Kidney (tissue), 14 donors: ENCODE measurements around the gene TRIM63. TPM values are rescaled to one million over a fixed set of nuclear protein-coding genes. Genes with fewer than 3 reads are reported as not detected.
"Not testable (repeated sequence)": the region's sequence is repeated elsewhere in the genome, so short reads cannot be mapped to it uniquely, and the experiment has no call there.

ENCODE experiments used
- DNase-seq, 5 donors: peaks; one replicate each; pipeline ENCODE4 v3.0.0-alpha.2; 2013 to 2020
- FAIRE-seq: peaks from 2 replicates; lab custom pipeline; 2012; peaks lifted over from hg19 to GRCh38; lab: Jason Lieb, UNC
- H3K27ac ChIP-seq, 2 donors: one replicate each; pipeline ENCODE4 v1.7.0; 2013; ENCODE audit warnings: low read depth in 2 of 2, low read length in 2 of 2, inconsistent platforms in 1 of 2
- H3K27me3 ChIP-seq: one replicate; pipeline ENCODE4 v1.7.1; 2013; ENCODE audit warnings: low read length, inconsistent platforms; ENCODE audit not compliant: control insufficient read depth, insufficient read depth
- H3K36me3 ChIP-seq, 3 donors: one replicate each; pipeline versions ENCODE4 v1.7.0 to v1.7.1; 2013; ENCODE audit warnings: low read length in 3 of 3, control low read depth in 1 of 3, inconsistent platforms in 1 of 3; ENCODE audit not compliant: insufficient read depth in 3 of 3, control insufficient read depth in 2 of 3
- H3K4me1 ChIP-seq, 3 donors: one replicate each; pipeline versions ENCODE4 v1.7.0 to v1.7.1; 2013; ENCODE audit warnings: low read length in 3 of 3, inconsistent platforms in 1 of 3, low read depth in 1 of 3; ENCODE audit not compliant: control insufficient read depth in 2 of 3, insufficient read depth in 2 of 3
- H3K4me3 ChIP-seq, 3 donors: one replicate each; pipeline versions ENCODE4 v1.7.0 to v1.8.1; 2013; ENCODE audit warnings: low read length in 3 of 3, control low read depth in 1 of 3, inconsistent platforms in 1 of 3
- H3K9ac ChIP-seq, 3 donors: one replicate each; pipeline versions ENCODE4 v1.7.0 to v1.7.1; 2013; ENCODE audit warnings: low read length in 3 of 3, control low read depth in 1 of 3, inconsistent platforms in 1 of 3
- H3K9me3 ChIP-seq, 3 donors: one replicate each; pipeline versions ENCODE4 v1.7.0 to v1.7.1; 2013; ENCODE audit warnings: low read length in 3 of 3, control low read depth in 1 of 3, inconsistent platforms in 1 of 3; ENCODE audit not compliant: control insufficient read depth in 2 of 3, insufficient read depth in 1 of 3
- intact Hi-C: fragments of 100-400 bp; cut with DNase I; formaldehyde crosslinking; loops from one replicate; pipeline ENCODE4 v1.11.1; 2022
- polyA plus RNA-seq: library from polyadenylated mRNA; stranded (reverse); fragments of 350-450 nt; fragmentation: Illumina TruSeq; extraction: RNeasy Lipid Tissue Mini Kit (QIAGEN cat#74804); gene quantifications from one replicate; pipeline ENCODE4 v1.2.3, GENCODE V29; 2014; ENCODE audit warnings: low read depth, low replicate concordance; ENCODE audit not compliant: insufficient read depth
- total RNA-seq: library from RNA; stranded (reverse); fragmentation: NEBNext Ultra II Directional; extraction: Animal tissue kit (Norgen Biotek cat#: 25700); gene quantifications from one replicate; pipeline ENCODE4 v1.2.1, GENCODE V29; 2021
- TF ChIP-seq, protein P1 (sequence below): IDR thresholded peaks from 3 replicates; pipeline ENCODE4 v1.5.1; 2012; ENCODE audit warnings: mild to moderate bottlenecking, moderate library complexity, borderline replicate concordance; ENCODE audit not compliant: insufficient read depth; ENCODE audit errors: extremely low read depth
- donor health status: control.
- donor health status: control.
- donor health status: control.
- donor health status: control.
- donor health status: control.
- donor health status: DM: yes; HTN: yes; CAD: no.
- donor health status: Normal renal cell carcinoma (clear cell type).

The TRIM63 gene
- total and polyA plus RNA-seq, 2 donors from 2014 or later: 0.82 to 3.3 TPM

- H3K4me3 ChIP-seq: no peak overlapping the region
- TF ChIP-seq, protein P1, sequence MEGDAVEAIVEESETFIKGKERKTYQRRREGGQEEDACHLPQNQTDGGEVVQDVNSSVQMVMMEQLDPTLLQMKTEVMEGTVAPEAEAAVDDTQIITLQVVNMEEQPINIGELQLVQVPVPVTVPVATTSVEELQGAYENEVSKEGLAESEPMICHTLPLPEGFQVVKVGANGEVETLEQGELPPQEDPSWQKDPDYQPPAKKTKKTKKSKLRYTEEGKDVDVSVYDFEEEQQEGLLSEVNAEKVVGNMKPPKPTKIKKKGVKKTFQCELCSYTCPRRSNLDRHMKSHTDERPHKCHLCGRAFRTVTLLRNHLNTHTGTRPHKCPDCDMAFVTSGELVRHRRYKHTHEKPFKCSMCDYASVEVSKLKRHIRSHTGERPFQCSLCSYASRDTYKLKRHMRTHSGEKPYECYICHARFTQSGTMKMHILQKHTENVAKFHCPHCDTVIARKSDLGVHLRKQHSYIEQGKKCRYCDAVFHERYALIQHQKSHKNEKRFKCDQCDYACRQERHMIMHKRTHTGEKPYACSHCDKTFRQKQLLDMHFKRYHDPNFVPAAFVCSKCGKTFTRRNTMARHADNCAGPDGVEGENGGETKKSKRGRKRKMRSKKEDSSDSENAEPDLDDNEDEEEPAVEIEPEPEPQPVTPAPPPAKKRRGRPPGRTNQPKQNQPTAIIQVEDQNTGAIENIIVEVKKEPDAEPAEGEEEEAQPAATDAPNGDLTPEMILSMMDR: no peak
- no peak overlapping the region for H3K9ac ChIP-seq
- peak; percentile 60 to 94 (median 64) for DNase-seq
- H3K9me3 ChIP-seq: no peaks in the 10 kb centered on the region
- no peaks in the 10 kb centered on the region for H3K27me3 ChIP-seq
- FAIRE-seq: no peak
- peaks cover 0 to 8% (median 3%) of the 10 kb centered on the region in 3 donors for H3K4me1 ChIP-seq
- intact Hi-C loops: no loop called here
- no peaks in the 10 kb centered on the region for H3K36me3 ChIP-seq
- H3K27ac ChIP-seq: peak overlapping the region in 1 of 2 donors; percentile 19
These were observed 27.4 kb upstream of the TRIM63 start for GRCh38 chr1:26094677-26095383.

DNA sequence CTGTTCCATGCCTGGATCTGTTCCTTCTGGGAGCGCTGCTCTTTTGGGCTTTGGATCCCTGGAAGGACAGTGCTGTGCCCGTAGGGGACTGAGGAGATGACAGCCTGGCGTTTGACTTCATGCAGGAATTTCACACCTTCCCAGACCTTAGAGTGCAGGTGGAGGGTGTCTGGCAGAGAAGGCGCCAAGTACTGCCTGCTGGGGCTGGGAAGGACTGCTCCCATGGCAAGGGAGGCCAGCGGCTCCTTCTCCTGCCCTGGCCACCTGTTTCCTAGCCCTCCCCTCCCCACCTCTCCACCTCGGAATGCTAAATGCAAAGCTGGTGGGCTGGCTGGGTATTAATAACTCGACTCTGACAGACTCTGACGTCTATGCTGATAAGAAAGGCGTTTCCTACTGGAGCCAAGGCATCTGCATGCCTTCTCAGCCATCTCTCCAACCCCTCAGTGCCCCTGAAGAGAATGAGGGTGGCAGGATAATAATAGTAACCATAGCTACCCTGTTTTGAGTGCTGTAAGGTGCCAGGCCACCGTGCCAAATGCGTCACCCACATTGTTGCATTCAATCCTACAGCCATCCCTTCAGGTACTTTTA lies 26.7 kb upstream of the TRIM63 start:
- H3K4me1 ChIP-seq: peaks cover 0 to 8% (median 3%) of the 10 kb centered on the region in 3 donors
- H3K27me3 ChIP-seq: no peaks in the 10 kb centered on the region
- peak overlapping the region in 1 of 2 donors; percentile 19 for H3K27ac ChIP-seq
- H3K36me3 ChIP-seq: no peaks in the 10 kb centered on the region
- TF ChIP-seq, protein P1: no peak
- H3K9ac ChIP-seq: no peak overlapping the region
- H3K9me3 ChIP-seq: no peaks in the 10 kb centered on the region
- DNase-seq (peak in 4 of 5 donors; percentile 34 to 52 (median 45)), FAIRE-seq (no peak)
- H3K4me3 ChIP-seq: no peak overlapping the region
- intact Hi-C loops: no loop called here

- peak in 2 of 5 donors; percentile 30 to 35 for DNase-seq
- H3K4me3 ChIP-seq, H3K9me3 ChIP-seq, H3K4me1 ChIP-seq, H3K27ac ChIP-seq, H3K36me3 ChIP-seq, H3K9ac ChIP-seq, H3K27me3 ChIP-seq, intact Hi-C loops, FAIRE-seq: not testable (repeated sequence)
These were observed 26.1 kb upstream of the TRIM63 start for GRCh38 chr1:26093569-26093968.

DNA sequence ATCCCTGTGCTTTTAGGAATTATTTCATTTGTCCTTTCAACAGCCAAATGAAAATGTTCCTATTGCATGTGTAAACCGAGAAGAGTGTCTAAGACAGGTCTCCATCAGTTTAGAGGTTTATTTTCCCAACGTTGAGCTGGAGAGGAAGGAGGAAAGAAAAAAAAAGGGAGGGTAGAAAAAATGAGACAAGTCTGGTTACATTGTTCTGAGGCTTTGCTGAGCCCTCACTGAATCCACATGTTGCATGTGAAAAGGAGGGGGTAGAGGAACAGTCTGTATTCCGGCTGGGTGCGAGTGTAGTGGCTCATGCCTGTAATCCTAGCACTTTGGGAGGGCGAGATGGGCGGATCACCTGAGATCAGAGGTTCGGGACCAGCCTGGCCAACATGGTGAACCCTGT lies 25.0 kb upstream of the TRIM63 start:
- intact Hi-C loops: no loop called here
- H3K27me3 ChIP-seq: no peaks in the 10 kb centered on the region
- DNase-seq (no peak), FAIRE-seq (no peak)
- H3K36me3 ChIP-seq: no peaks in the 10 kb centered on the region
- H3K9ac ChIP-seq: no peak overlapping the region
- H3K27ac ChIP-seq: no peak overlapping the region
- H3K4me1 ChIP-seq: peaks cover 0 to 8% (median 3%) of the 10 kb centered on the region in 3 donors
- TF ChIP-seq, protein P1: no peak
- H3K4me3 ChIP-seq: no peak overlapping the region
- no peaks in the 10 kb centered on the region for H3K9me3 ChIP-seq
